Testis (tissue), 3 donors: Measurements from ENCODE around the gene LIPG. TPM values are rescaled to one million over a fixed set of nuclear protein-coding genes. Genes with fewer than 3 reads are reported as not detected.
A peak's percentile ranks its signal among the peaks of the same experiment; 100 is the strongest.

Experiments used
- DNase-seq: peaks from one replicate; pipeline ENCODE4 v3.0.0-alpha.2; 2019
- H3K27ac ChIP-seq, 2 donors: fragments of 200-600 bp; sonication (generic); one replicate each; pipeline ENCODE4 v1.5.1; 2019
- H3K27me3 ChIP-seq: fragments of 200-600 bp; sonication (generic); one replicate; pipeline ENCODE4 v1.5.1; 2019
- H3K36me3 ChIP-seq: fragments of 200-600 bp; sonication (generic); one replicate; pipeline ENCODE4 v1.5.1; 2017; ENCODE audit warnings: low read depth; ENCODE audit errors: missing control alignments
- H3K4me1 ChIP-seq: fragments of 200-600 bp; sonication (generic); one replicate; pipeline ENCODE4 v1.5.1; 2019
- H3K4me3 ChIP-seq, 2 donors: fragments of 200-600 bp; sonication (generic); one replicate each; pipeline ENCODE4 v1.5.1; 2017 to 2019
- H3K9me3 ChIP-seq: fragments of 200-600 bp; sonication (generic); one replicate; pipeline ENCODE4 v1.5.1; 2017
- CTCF ChIP-seq, 3 experiments: fragments of 450-650 bp in 2 of 3; fragments of 200-600 bp in 1 of 3; sonication (generic) in 1 of 3; IDR thresholded peaks; one replicate each; pipeline ENCODE4 v1.5.1; 2016 to 2019; ENCODE audit warnings: antibody characterized with exemption in 3 of 3, mild to moderate bottlenecking in 2 of 3, moderate library complexity in 1 of 3
- POLR2A ChIP-seq: fragments of 450-650 bp; IDR thresholded peaks from one replicate; pipeline ENCODE4 v1.6.1; 2017; ENCODE audit warnings: antibody characterized with exemption, mild to moderate bottlenecking, moderate library complexity
- WGBS, 2 donors: methylation state at CpG; one replicate each; pipeline ENCODE4 v1.1.5; 2018; 5-methylcytosine and 5-hydroxymethylcytosine counted together
- intact Hi-C: fragments of 100-400 bp; cut with DNase I; formaldehyde crosslinking; loops from one replicate; pipeline ENCODE4 v1.15.1; 2023; ENCODE audit warnings: low total_unique reads
- polyA plus RNA-seq: library from polyadenylated mRNA; stranded (reverse); fragments of 350-450 nt; fragmentation: Illumina TruSeq; extraction: RNeasy Lipid Tissue Mini Kit (QIAGEN cat#74804); gene quantifications from one replicate; pipeline ENCODE4 v1.2.3, GENCODE V29; 2014; ENCODE audit warnings: low read depth, low replicate concordance; ENCODE audit not compliant: insufficient read depth
- total RNA-seq, 2 donors: library from RNA; depleted of rRNA; stranded (reverse); fragments of >200 nt; gene quantifications; one replicate each; pipeline ENCODE4 v1.2.3, GENCODE V29; 2016

The LIPG gene
- total and polyA plus RNA-seq, 3 donors from 2014 or later, result 25.4 to 48.0 (median 35.2) TPM

GRCh38 chr18:49639643-49640391, 78.0 kb downstream of the LIPG start:
- H3K36me3 ChIP-seq, result no peaks in the 10 kb centered on the region
- no peaks in the 10 kb centered on the region for H3K27me3 ChIP-seq
- H3K4me1 ChIP-seq, result no peaks in the 10 kb centered on the region
- no peak overlapping the region for H3K27ac ChIP-seq
- H3K4me3 ChIP-seq, result no peak overlapping the region
- intact Hi-C loops, result no loop called here
- peak; percentile 56 for DNase-seq
- TF ChIP-seq CTCF (IDR thresholded peaks at IDR 0.05) (no peak), POLR2A (no peak)
- no peaks in the 10 kb centered on the region for H3K9me3 ChIP-seq
- WGBS, 2 donors, result 58 to 61% methylated on average over 13 of the region's 13 CpGs

- no peaks in the 10 kb centered on the region for H3K27me3 ChIP-seq
- no peak for TF ChIP-seq CTCF (IDR thresholded peaks at IDR 0.05)
- no peak for TF ChIP-seq POLR2A
- no peak overlapping the region for H3K4me3 ChIP-seq
- H3K9me3 ChIP-seq, result no peaks in the 10 kb centered on the region
- intact Hi-C loops, result no loop called here
- DNase-seq, result no peak
- no peaks in the 10 kb centered on the region for H3K36me3 ChIP-seq
- H3K27ac ChIP-seq, result no peak overlapping the region
- peaks cover 6% of the 10 kb centered on the region for H3K4me1 ChIP-seq
- WGBS, 2 donors, result 65 to 67% methylated on average over 6 of the region's 6 CpGs
These were observed 78.9 kb downstream of the LIPG start for GRCh38 chr18:49640741-49641140.

- no peak overlapping the region for H3K4me3 ChIP-seq
- peak overlapping the region; percentile 74 to 80 for H3K27ac ChIP-seq
- DNase-seq, result no peak
- H3K9me3 ChIP-seq, result no peaks in the 10 kb centered on the region
- TF ChIP-seq CTCF (IDR thresholded peaks at IDR 0.05) (no peak), POLR2A (no peak)
- H3K4me1 ChIP-seq, result peaks cover 12% of the 10 kb centered on the region
- H3K36me3 ChIP-seq, result no peaks in the 10 kb centered on the region
- no peaks in the 10 kb centered on the region for H3K27me3 ChIP-seq
- 91% methylated on average over 3 of the region's 3 CpGs for WGBS, 2 donors
- intact Hi-C loops, result no loop called here
These were observed 83.3 kb downstream of the LIPG start for GRCh38 chr18:49645196-49645595.

- TF ChIP-seq POLR2A (no peak), CTCF (IDR thresholded peaks at IDR 0.05) (no peak)
- Histone ChIP-seq H3K36me3 (no peaks in the 10 kb centered on the region), H3K4me1 (peaks cover 14% of the 10 kb centered on the region), H3K4me3 (no peak overlapping the region), H3K9me3 (no peaks in the 10 kb centered on the region), H3K27me3 (no peaks in the 10 kb centered on the region), H3K27ac (peak overlapping the region; percentile 74 to 80)
- peak; percentile 84 for DNase-seq
- WGBS, 2 donors, result 36 to 60% methylated on average over 10 of the region's 10 CpGs
- intact Hi-C loops, result no loop called here
These were observed 84.0 kb downstream of the LIPG start for GRCh38 chr18:49645841-49646351.

GRCh38 chr18:49646873-49647272, 85.0 kb downstream of the LIPG start:
- TF ChIP-seq CTCF (IDR thresholded peaks at IDR 0.05) (no peak), POLR2A (no peak)
- no peak for DNase-seq
- WGBS, 2 donors, result 65 to 90% methylated on average over 3 of the region's 3 CpGs
- Histone ChIP-seq H3K4me3 (no peak overlapping the region), H3K27ac (peak overlapping the region; percentile 74 to 80), H3K36me3 (no peaks in the 10 kb centered on the region), H3K27me3 (no peaks in the 10 kb centered on the region), H3K4me1 (peaks cover 18% of the 10 kb centered on the region), H3K9me3 (no peaks in the 10 kb centered on the region)
- intact Hi-C loops, result no loop called here
